ENCODE measurements around the gene NR2C2AP. TPM values are rescaled to one million over a fixed set of nuclear protein-coding genes. Genes with fewer than 3 reads are reported as not detected.
"Not testable (repeated sequence)": the region's sequence is repeated elsewhere in the genome, so short reads cannot be mapped to it uniquely, and the experiment has no call there.

Gene NR2C2AP
- total RNA-seq, 1 donor from 2014 or later = 10.6 TPM

- no peak overlapping the region for H3K4me3 Mint-ChIP-seq (ENCODE audit: low read depth)
- H3K27me3 Mint-ChIP-seq = no peaks in the 10 kb centered on the region
- TF ChIP-seq CTCF (IDR thresholded peaks at IDR 0.05; ENCODE audit: unreplicated experiment) = no peak
- H3K36me3 Mint-ChIP-seq (ENCODE audit: insufficient read depth) = peaks cover 16% of the 10 kb centered on the region
- no peaks in the 10 kb centered on the region for H3K4me1 Mint-ChIP-seq (ENCODE audit: low read depth)
- H3K9me3 Mint-ChIP-seq (ENCODE audit: low read depth) = no peaks in the 10 kb centered on the region
- no peak overlapping the region for H3K27ac Mint-ChIP-seq
- no peak for DNase-seq (ENCODE audit: low spot score, unreplicated experiment)
Measured at GRCh38 chr19:19181488-19181998, 21.7 kb downstream of the NR2C2AP start.

DNA sequence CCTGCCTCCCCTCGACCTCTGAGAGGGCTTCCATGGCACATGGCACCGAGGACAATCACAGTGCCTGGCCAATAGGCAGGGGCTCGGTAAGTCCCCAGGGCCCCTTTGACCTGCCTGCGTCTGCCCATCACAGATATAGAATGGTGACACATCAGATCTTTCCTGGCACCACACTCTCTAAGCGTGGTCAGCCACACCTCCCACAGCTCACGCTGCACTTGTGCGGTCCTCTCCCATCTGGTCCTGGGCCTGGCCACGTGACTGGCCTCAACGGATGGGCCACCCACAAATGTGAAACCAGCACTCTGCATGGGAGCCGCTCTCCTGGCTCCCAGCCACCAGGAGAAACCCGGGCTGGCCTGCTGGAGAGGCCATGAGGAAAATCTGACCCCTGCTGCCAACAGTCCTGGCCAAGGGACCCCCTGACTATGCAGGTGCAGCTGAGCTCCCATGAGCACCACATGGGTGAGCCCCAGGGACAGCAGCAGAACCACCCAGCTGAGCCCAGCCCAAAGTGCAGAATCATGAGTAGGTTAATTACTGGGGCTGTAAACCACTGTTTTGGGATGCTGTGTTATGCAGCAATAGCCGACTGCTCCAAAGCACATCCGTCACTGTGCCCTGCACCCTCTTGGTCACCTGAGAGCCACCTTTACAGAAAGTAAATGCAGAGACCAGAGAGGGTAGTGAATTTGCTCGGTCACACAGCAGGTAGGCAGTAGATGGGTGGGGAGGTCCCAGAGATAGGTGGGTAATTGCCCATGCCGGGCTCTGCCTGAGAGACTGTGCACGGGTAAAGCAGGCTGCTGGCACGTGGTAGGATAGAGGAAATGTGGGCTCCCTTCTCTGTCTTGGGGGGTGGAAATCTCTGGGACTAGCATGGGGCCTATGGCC lies 23.4 kb downstream of the NR2C2AP start:
- DNase-seq (ENCODE audit: low spot score, unreplicated experiment) = no peak
- no peak for TF ChIP-seq CTCF (IDR thresholded peaks at IDR 0.05; ENCODE audit: unreplicated experiment)
- no peaks in the 10 kb centered on the region for H3K4me1 Mint-ChIP-seq (ENCODE audit: low read depth)
- no peaks in the 10 kb centered on the region for H3K27me3 Mint-ChIP-seq
- H3K4me3 Mint-ChIP-seq (ENCODE audit: low read depth) = no peak overlapping the region
- H3K9me3 Mint-ChIP-seq (ENCODE audit: low read depth) = no peaks in the 10 kb centered on the region
- H3K27ac Mint-ChIP-seq = no peak overlapping the region
- H3K36me3 Mint-ChIP-seq (ENCODE audit: insufficient read depth) = peaks cover 11% of the 10 kb centered on the region

- no peak for DNase-seq (ENCODE audit: low spot score, unreplicated experiment)
- Mint-ChIP-seq H3K4me1 (ENCODE audit: low read depth) (no peaks in the 10 kb centered on the region), H3K27ac (no peak overlapping the region), H3K36me3 (ENCODE audit: insufficient read depth) (peaks cover 7% of the 10 kb centered on the region), H3K4me3 (ENCODE audit: low read depth) (no peak overlapping the region), H3K9me3 (ENCODE audit: low read depth) (no peaks in the 10 kb centered on the region), H3K27me3 (no peaks in the 10 kb centered on the region)
- TF ChIP-seq CTCF (IDR thresholded peaks at IDR 0.05; ENCODE audit: unreplicated experiment) = no peak
Measured at GRCh38 chr19:19176950-19177349, 26.3 kb downstream of the NR2C2AP start.

DNA sequence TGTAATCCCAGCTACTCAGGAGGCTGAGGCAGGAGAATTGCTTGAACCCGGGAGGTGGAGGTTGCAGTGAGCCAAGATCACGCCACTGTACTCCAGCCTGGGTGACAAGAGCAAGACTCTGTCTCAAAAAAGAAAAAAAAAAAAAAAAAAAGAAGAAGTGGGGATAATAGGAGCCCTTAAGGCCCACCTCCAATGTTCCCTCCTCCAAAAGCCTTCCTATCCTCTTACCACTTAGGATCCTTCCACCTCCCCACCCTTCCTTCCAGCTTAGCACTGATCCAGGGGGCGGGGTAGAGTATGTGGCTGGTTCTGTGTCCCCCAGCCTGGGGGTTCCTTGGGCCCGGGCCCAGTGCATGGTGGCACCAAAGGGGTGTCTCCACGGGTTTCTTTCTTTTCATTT lies 30.0 kb downstream of the NR2C2AP start:
- not testable (repeated sequence) for H3K4me3 Mint-ChIP-seq (ENCODE audit: low read depth); H3K27ac Mint-ChIP-seq; H3K9me3 Mint-ChIP-seq (ENCODE audit: low read depth); H3K4me1 Mint-ChIP-seq (ENCODE audit: low read depth); DNase-seq (ENCODE audit: low spot score, unreplicated experiment); H3K36me3 Mint-ChIP-seq (ENCODE audit: insufficient read depth)
- peaks cover 29% of the 10 kb centered on the region for H3K27me3 Mint-ChIP-seq

DNA sequence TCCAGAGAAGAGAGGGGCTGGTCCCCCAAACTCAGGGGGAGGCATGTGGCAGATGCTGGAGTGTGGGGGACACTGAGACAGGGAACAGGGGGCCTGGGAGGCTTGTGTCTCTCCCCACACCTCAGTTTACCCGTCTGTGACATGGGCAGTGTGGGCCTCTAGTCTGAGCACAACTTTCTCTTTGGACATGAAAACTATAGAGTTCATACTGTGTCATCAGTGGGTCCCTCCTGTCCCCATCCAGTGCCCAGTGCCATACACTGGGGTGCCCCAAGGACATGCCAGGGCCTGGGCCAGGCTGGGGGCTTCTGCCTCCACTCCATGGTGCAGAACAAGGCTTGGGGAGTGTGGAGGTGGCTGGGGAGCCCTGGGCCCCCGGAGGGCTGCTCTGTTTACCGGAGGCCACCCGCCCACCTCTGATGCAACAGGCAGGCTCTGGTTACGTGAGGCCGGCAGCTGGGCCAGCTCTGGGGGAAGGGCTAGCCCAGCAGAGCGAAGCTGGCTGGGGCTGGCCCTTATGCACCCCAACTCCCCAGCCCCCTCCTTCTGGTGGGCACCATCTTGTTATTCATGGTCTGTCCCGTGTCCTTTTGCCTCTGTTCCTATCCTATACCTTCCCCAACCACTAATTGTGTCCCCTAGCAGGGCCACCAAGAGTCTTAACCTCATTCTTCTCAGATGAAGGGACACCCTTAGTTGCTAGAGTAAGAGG lies 31.2 kb downstream of the NR2C2AP start:
- Mint-ChIP-seq H3K27me3 (peaks cover 29% of the 10 kb centered on the region), H3K36me3 (ENCODE audit: insufficient read depth) (no peaks in the 10 kb centered on the region), H3K4me1 (ENCODE audit: low read depth) (peaks cover 4% of the 10 kb centered on the region), H3K27ac (no peak overlapping the region), H3K4me3 (ENCODE audit: low read depth) (no peak overlapping the region), H3K9me3 (ENCODE audit: low read depth) (no peaks in the 10 kb centered on the region)
- no peak for TF ChIP-seq CTCF (IDR thresholded peaks at IDR 0.05; ENCODE audit: unreplicated experiment)
- no peak for DNase-seq (ENCODE audit: low spot score, unreplicated experiment)

Measured in progenitor cell of endocrine pancreas (in vitro differentiated cells).